GM10248 (cell line): ENCODE data around the gene DDI1.

Experiments
- CTCF ChIA-PET: fragments of 300-600 bp; sonication (Branson Sonifier 250); formaldehyde crosslinking; extraction: SDS; loops from one replicate; lab custom pipeline; 2021; ENCODE audit warnings: antibody characterized with exemption; lab: Yijun Ruan, JAX
- POLR2A ChIA-PET: fragments of 350-650 bp; sonication (Branson Sonifier 250); formaldehyde crosslinking; extraction: SDS; loops from one replicate; lab custom pipeline; 2020; ENCODE audit warnings: antibody characterized with exemption; lab: Yijun Ruan, JAX
- DNase-seq: peaks from one replicate; pipeline ENCODE4 v3.0.0; 2012; ENCODE audit errors: extremely low spot score
- TF ChIP-seq, protein P1 (sequence below): IDR thresholded peaks from 2 replicates; pipeline ENCODE4 v1.5.1; 2012; ENCODE audit warnings: mild to moderate bottlenecking, low read depth; ENCODE audit errors: extremely low read depth, missing control alignments, control extremely low read depth

DDI1 gene

DNA sequence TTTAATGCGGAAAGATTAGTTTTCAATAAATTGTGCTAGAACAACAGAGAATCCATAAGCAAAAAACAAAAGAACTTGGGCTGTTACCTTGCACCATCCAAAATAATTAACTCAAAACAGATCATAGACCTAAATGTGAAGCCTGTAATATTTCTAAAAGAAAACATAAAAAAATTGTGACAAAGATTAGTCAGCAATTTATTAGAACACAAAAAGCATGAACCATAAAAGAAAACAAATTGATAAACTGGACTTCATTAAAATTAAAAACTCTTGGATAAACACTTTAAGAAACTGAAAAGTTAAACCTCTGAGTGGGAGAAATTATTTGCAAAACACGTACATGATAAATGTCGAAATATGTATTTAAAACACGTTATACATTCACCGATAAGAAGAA lies 21.5 kb downstream of the DDI1 start:
- TF ChIP-seq, protein P1, sequence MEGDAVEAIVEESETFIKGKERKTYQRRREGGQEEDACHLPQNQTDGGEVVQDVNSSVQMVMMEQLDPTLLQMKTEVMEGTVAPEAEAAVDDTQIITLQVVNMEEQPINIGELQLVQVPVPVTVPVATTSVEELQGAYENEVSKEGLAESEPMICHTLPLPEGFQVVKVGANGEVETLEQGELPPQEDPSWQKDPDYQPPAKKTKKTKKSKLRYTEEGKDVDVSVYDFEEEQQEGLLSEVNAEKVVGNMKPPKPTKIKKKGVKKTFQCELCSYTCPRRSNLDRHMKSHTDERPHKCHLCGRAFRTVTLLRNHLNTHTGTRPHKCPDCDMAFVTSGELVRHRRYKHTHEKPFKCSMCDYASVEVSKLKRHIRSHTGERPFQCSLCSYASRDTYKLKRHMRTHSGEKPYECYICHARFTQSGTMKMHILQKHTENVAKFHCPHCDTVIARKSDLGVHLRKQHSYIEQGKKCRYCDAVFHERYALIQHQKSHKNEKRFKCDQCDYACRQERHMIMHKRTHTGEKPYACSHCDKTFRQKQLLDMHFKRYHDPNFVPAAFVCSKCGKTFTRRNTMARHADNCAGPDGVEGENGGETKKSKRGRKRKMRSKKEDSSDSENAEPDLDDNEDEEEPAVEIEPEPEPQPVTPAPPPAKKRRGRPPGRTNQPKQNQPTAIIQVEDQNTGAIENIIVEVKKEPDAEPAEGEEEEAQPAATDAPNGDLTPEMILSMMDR = no peak
- no peak for DNase-seq
- POLR2A ChIA-PET = no interaction called here
- CTCF ChIA-PET = interaction anchor here (0.9 kb wide), 1 partner anchor 158 kb away, joined by 3 read pairs; no protein-coding TSS in a partner anchor

DNA sequence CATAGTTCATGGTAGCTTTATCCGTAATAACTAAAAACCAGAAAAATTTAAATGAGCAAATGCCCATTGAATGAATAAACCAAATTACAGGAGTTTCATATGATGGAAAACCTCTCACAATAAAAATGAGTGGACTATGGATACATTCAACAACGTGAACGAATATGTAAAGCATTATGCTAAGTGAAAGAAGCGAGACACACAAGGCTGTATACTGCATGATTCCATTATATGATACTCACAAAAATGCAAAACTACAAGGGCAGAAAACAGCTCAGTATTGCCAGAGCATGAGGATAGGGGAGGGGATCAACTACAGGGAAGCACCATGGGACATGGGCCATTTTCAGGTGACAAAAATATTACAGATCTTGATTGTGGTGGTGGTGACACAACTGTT lies 22.2 kb downstream of the DDI1 start:
- POLR2A ChIA-PET = no interaction called here
- TF ChIP-seq, protein P1 = no peak
- CTCF ChIA-PET = interaction anchor here (0.8 to 1.2 kb wide), 3 partner anchors 10 to 159 kb away, joined by 3 read pairs; no protein-coding TSS in a partner anchor
- DNase-seq = no peak

DNA sequence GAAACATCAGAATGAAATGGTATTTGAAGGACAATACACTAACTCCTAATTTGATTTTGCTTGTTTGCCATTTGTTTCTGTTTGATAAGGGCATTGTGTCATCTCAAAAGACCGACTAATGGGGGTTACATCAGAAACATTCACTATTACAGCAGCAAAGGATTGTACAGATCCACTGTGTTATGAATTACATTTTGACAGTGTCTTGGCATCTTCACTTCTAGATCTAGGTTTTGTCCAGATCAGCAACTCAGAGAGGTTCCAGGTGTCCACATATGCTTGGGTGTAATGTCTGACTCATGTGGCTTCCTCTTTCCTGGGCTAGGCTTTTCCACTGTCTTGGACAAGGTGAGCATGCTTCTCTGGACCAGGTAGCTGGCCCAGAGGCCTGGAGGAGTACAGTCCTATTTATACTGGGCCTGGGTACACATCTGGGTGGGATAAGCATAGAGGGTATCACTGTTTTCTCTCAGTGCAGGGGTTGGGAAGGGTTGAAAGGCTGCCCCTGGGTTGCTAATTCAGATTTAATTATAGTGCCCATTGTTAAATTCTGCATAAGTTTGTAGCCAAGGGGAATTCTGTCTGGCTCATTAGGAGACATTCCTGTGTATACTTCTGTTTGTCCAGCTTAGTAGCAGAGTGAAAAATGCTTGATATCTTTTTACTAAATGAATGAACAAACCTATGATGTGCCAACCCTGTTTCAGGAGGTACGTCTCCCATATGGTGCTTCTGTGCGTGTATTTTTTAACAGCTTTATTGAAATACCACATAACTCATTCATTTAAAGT lies 23.8 kb downstream of the DDI1 start:
- POLR2A ChIA-PET = no interaction called here
- CTCF ChIA-PET = interaction anchor here (1.2 kb wide), 1 partner anchor 8 kb away, joined by 3 read pairs; no protein-coding TSS in a partner anchor
- TF ChIP-seq, protein P1 = no peak
- no peak for DNase-seq

DNA sequence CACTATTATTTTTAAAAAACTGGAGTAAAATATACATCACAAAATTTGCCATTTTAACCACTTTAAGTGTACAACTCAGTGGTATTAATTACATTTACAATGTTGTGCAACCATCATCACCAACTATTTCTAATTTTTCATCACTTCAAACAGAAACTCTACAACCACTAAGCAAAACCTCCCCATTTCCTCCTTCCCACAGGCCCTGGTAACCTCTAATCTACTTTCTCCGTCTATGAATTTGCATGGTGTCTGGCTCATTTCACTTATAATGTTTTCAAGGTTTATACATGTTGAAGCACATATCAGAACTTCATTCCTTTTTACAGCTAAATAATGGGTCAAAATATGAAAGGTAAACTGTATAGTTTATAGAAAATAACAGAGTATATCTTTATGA lies 24.4 kb downstream of the DDI1 start:
- CTCF ChIA-PET = no interaction called here
- TF ChIP-seq, protein P1 = no peak
- POLR2A ChIA-PET = no interaction called here
- DNase-seq = no peak

DNA sequence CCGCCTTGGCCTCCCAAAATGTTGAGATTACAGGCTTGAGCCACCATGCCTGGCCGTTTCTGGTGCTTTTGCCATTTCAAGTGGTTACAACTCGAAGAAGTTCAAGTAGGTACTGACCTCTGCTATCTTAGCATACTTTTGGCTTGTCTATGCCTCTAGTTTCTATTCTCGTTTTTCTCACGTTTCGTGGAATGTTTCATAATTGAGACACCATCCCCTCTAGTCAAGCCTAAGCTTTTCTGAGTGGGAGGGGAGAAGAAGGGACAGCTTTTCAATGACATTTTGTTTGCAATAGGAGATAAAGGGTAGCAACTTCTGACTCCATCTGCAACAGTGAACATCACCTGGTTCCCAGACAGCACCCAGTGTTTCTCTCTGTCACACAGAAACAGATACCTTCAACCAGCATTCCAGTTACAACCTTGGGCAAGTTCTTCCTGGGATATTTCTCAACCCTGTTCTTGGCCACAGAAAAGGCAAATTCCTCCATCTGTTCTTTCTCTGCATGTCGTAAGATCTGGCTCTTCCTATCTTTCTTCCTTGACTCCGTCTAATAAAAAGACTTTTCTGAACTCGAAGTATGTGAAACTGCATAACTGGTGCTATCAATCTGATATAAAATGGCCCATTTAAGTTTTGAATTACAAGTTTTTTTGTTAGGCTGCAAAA lies 25.5 kb downstream of the DDI1 start:
- DNase-seq = no peak
- CTCF ChIA-PET = interaction anchor here (0.9 kb wide), 1 partner anchor 30 kb away, joined by 3 read pairs; no protein-coding TSS in a partner anchor
- TF ChIP-seq, protein P1 = no peak
- POLR2A ChIA-PET = no interaction called here

DNA sequence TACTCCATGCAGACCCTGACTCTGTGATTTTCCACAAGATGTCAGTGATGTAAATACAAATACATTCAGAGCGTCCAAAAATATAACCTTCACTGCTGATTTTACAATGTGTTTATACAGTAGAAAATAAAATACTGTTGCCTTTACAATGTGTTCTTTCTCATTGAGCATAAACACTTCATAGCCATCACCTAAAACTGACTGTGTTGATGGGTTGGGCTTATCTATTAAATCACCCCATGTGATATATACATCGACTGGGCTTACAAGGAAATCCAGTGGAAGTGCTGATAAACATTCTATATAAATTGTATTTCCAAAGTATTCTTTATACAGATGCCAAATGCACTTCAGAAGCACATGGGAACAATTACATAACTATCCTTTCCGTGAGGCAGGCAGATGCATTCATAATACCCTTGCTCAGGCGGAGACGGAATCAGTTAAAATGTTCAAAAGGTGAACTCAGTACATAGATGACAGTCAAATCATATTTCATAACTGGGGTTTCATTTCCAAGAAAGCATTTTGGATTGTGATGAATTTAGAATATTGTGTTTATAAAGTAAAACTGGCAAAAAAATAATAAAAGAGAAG lies 27.7 kb downstream of the DDI1 start:
- ChIA-PET POLR2A (no interaction called here), CTCF (no interaction called here)
- TF ChIP-seq, protein P1 = no peak
- no peak for DNase-seq
